ENCODE data around the gene SLC25A15.
A peak's percentile ranks its signal among the peaks of the same experiment; 100 is the strongest.
"Not testable (repeated sequence)": the region's sequence is repeated elsewhere in the genome, so short reads cannot be mapped to it uniquely, and the experiment has no call there.

SLC25A15 gene

DNA sequence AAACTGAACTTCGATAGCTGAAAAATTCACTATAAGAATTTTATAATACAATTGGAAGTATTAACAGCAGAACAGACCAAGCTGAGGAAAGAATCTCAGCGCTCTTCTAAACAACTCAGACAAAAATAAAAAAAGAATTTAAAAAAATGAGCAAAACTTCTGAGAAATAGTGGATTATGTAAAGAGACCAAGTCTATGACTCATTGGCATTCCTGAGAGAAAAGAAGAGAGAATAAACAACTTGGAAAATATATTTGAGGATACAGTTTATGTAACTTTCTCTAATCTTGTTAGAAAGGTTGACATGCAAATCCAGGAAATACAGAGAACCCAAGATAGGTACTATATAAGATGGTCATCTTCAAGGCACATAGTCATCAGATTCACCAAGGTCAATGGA lies 25.4 kb downstream of the SLC25A15 start:
- peak; percentile 1 for DNase-seq

GRCh38 chr13:40818926-40819325 lies 29.5 kb downstream of the SLC25A15 start:
- no peak for DNase-seq

DNA sequence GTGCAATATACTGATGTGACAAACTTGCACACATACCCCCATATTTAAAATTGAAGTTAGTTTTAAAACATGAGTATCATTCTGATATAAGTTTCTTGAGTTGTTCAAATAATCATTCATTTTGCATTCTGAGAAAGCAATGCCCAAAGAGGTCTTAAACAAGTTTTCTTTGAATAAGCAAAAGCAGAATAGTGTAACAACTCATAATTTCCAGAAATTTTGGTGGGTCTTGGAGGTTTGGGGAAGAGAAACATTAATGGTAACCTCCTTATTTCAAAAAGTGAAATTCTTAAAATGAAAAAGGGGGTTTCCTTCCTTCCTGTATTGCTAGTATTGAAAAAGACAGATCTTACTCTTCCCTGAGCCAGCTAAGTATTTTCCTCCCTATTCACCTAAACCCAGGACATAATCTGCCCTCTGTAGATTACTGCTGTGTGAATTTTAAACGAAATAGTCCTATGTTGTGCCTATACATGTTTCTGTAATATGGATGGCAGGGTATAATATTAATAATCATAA lies 30.4 kb downstream of the SLC25A15 start:
- DNase-seq: no peak

- DNase-seq: not testable (repeated sequence)
Observed at GRCh38 chr13:40839725-40840124, 50.3 kb downstream of the SLC25A15 start.

DNA sequence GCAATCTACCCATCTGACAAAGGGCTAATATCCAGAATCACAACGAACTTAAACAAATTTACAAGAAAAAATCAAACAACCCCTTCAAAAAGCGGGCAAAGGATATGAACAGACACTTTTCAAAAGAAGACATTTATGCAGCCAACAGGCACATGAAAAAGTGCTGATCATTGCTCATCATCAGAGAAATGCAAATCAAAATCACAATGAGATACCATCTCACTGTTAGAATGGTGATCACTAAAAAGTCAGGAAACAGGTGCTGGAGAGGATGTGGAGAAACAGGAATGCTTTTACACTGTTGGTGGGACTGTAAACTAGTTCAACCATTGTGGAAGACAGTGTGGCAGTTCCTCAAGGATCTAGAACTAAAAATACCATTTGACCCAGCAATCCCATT lies 51.5 kb downstream of the SLC25A15 start:
- not testable (repeated sequence) for DNase-seq

All from fibroblast of skin of right biceps (primary cell).